Measurements from ENCODE around the gene TNFRSF8.
"Not testable (repeated sequence)": the region's sequence is repeated elsewhere in the genome, so short reads cannot be mapped to it uniquely, and the experiment has no call there.

Gene TNFRSF8

GRCh38 chr1:12038356-12039163, 24.5 kb upstream of the TNFRSF8 start:
- DNase-seq (ENCODE audit: low read depth) = no peak

GRCh38 chr1:12039164-12039525, 24.0 kb upstream of the TNFRSF8 start:
- no peak for DNase-seq (ENCODE audit: low read depth)

- DNase-seq (ENCODE audit: low read depth) = not testable (repeated sequence)
Measured at GRCh38 chr1:12039824-12040456, 23.2 kb upstream of the TNFRSF8 start.

GRCh38 chr1:12040457-12041051, 22.5 kb upstream of the TNFRSF8 start:
- no peak for DNase-seq (ENCODE audit: low read depth)

GRCh38 chr1:12044187-12044877, 18.8 kb upstream of the TNFRSF8 start:
- DNase-seq (ENCODE audit: low read depth) = not testable (repeated sequence)

GRCh38 chr1:12046749-12047119, 16.4 kb upstream of the TNFRSF8 start:
- DNase-seq (ENCODE audit: low read depth) = no peak

- DNase-seq (ENCODE audit: low read depth) = no peak
Measured at GRCh38 chr1:12047120-12047876, 15.8 kb upstream of the TNFRSF8 start.

- no peak for DNase-seq (ENCODE audit: low read depth)
Measured at GRCh38 chr1:12048372-12048771, 14.7 kb upstream of the TNFRSF8 start.

GRCh38 chr1:12049616-12050015, 13.5 kb upstream of the TNFRSF8 start:
- DNase-seq (ENCODE audit: low read depth) = no peak

GRCh38 chr1:12051361-12051760, 11.7 kb upstream of the TNFRSF8 start:
- DNase-seq (ENCODE audit: low read depth) = no peak

- DNase-seq (ENCODE audit: low read depth) = no peak
Measured at GRCh38 chr1:12052008-12052573, 11.0 kb upstream of the TNFRSF8 start.

GRCh38 chr1:12052997-12053686, 10.0 kb upstream of the TNFRSF8 start:
- DNase-seq (ENCODE audit: low read depth) = no peak

- DNase-seq (ENCODE audit: low read depth) = no peak
Measured at GRCh38 chr1:12053752-12054548, 9.2 kb upstream of the TNFRSF8 start.

- DNase-seq (ENCODE audit: low read depth) = no peak
Measured at GRCh38 chr1:12055259-12055658, 7.8 kb upstream of the TNFRSF8 start.

- DNase-seq (ENCODE audit: low read depth) = no peak
Measured at GRCh38 chr1:12056331-12056841, 6.7 kb upstream of the TNFRSF8 start.

- DNase-seq (ENCODE audit: low read depth) = no peak
Measured at GRCh38 chr1:12057382-12057781, 5.7 kb upstream of the TNFRSF8 start.

GRCh38 chr1:12057940-12058687, 5.0 kb upstream of the TNFRSF8 start:
- no peak for DNase-seq (ENCODE audit: low read depth)

- DNase-seq (ENCODE audit: low read depth) = no peak
Measured at GRCh38 chr1:12059226-12059625, 3.9 kb upstream of the TNFRSF8 start.
